ENCODE results near the gene IL1R2.

DNA sequence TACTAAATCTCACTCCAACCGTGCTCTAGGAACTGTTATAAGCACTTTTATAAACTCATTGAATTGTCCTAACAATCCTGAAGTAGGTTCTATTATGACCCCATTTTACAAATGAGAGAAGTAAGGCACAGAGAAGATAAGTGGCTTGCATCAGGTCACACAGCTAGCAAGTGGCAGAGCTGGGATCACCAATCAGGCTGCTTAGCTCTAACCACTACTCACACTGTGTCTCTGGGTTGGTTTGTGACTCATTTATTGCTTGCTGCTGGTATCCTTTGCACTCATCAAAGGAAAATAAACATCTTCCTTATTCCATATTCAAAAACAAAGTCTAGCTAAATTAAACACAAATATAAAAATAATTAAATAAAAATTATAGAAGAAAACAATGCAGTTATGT, 42.5 kb upstream of the IL1R2 start:
- TF ChIP-seq, protein P1, sequence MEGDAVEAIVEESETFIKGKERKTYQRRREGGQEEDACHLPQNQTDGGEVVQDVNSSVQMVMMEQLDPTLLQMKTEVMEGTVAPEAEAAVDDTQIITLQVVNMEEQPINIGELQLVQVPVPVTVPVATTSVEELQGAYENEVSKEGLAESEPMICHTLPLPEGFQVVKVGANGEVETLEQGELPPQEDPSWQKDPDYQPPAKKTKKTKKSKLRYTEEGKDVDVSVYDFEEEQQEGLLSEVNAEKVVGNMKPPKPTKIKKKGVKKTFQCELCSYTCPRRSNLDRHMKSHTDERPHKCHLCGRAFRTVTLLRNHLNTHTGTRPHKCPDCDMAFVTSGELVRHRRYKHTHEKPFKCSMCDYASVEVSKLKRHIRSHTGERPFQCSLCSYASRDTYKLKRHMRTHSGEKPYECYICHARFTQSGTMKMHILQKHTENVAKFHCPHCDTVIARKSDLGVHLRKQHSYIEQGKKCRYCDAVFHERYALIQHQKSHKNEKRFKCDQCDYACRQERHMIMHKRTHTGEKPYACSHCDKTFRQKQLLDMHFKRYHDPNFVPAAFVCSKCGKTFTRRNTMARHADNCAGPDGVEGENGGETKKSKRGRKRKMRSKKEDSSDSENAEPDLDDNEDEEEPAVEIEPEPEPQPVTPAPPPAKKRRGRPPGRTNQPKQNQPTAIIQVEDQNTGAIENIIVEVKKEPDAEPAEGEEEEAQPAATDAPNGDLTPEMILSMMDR (IDR thresholded peaks at IDR 0.05) = no peak
- no peak for TF ChIP-seq POLR2A (IDR thresholded peaks at IDR 0.05)
